ENCODE results near the gene COL26A1. TPM values are rescaled to one million over a fixed set of nuclear protein-coding genes. Genes with fewer than 3 reads are reported as not detected.
"Not testable (repeated sequence)": the region's sequence is repeated elsewhere in the genome, so short reads cannot be mapped to it uniquely, and the experiment has no call there.

Gene COL26A1
- total RNA-seq, 1 donor from 2014 or later: 66.2 TPM

DNA sequence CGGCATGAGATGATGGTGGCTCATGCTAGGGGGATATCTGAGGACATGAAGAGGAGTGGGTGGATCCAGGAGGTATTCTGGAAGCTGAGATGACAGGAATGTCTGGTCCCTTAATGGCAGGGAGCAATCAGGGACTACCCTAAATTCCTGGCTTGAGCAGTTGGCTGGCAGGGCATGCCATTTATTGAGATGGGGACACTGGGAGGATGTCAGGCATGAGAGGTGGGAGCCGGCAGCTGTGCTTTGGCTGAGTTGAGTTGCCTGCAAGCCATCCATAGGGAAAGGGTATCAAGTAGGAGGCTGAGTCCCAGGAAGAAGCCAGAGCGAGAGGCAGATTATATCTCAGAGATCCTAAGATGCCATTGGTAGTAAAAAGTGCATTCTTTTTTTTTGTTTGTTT lies 69.6 kb downstream of the COL26A1 start:
- no peak for DNase-seq
- Mint-ChIP-seq H3K4me1 (ENCODE audit: low read depth, unreplicated experiment) (peaks cover 2% of the 10 kb centered on the region), H3K36me3 (ENCODE audit: unreplicated experiment) (no peaks in the 10 kb centered on the region), H3K4me3 (ENCODE audit: unreplicated experiment) (no peak overlapping the region), H3K27ac (ENCODE audit: unreplicated experiment) (peak overlapping the region; percentile 59), H3K9me3 (ENCODE audit: unreplicated experiment) (peaks cover 5% of the 10 kb centered on the region), H3K27me3 (ENCODE audit: unreplicated experiment) (peaks cover 3% of the 10 kb centered on the region)
- no peak for TF ChIP-seq CTCF (IDR thresholded peaks at IDR 0.05; ENCODE audit: partially characterized antibody, unreplicated experiment)

- Mint-ChIP-seq H3K27me3 (ENCODE audit: unreplicated experiment) (peaks cover 3% of the 10 kb centered on the region), H3K9me3 (ENCODE audit: unreplicated experiment) (peaks cover 5% of the 10 kb centered on the region), H3K27ac (ENCODE audit: unreplicated experiment) (no peak overlapping the region), H3K4me3 (ENCODE audit: unreplicated experiment) (no peak overlapping the region), H3K36me3 (ENCODE audit: unreplicated experiment) (no peaks in the 10 kb centered on the region), H3K4me1 (ENCODE audit: low read depth, unreplicated experiment) (peaks cover 2% of the 10 kb centered on the region)
- no peak for DNase-seq
- TF ChIP-seq CTCF (IDR thresholded peaks at IDR 0.05; ENCODE audit: partially characterized antibody, unreplicated experiment): no peak
Observed at GRCh38 chr7:101433688-101434087, 71.0 kb downstream of the COL26A1 start.

- H3K27ac Mint-ChIP-seq (ENCODE audit: unreplicated experiment): not testable (repeated sequence)
Observed at GRCh38 chr7:101434155-101434554, 71.5 kb downstream of the COL26A1 start.

GRCh38 chr7:101435461-101436220 lies 73.0 kb downstream of the COL26A1 start:
- no peak overlapping the region for H3K27ac Mint-ChIP-seq (ENCODE audit: unreplicated experiment)
- no peaks in the 10 kb centered on the region for H3K36me3 Mint-ChIP-seq (ENCODE audit: unreplicated experiment)
- no peak overlapping the region for H3K4me3 Mint-ChIP-seq (ENCODE audit: unreplicated experiment)
- TF ChIP-seq CTCF (IDR thresholded peaks at IDR 0.05; ENCODE audit: partially characterized antibody, unreplicated experiment): no peak
- peaks cover 2% of the 10 kb centered on the region for H3K4me1 Mint-ChIP-seq (ENCODE audit: low read depth, unreplicated experiment)
- H3K9me3 Mint-ChIP-seq (ENCODE audit: unreplicated experiment): peaks cover 5% of the 10 kb centered on the region
- DNase-seq: no peak
- peaks cover 3% of the 10 kb centered on the region for H3K27me3 Mint-ChIP-seq (ENCODE audit: unreplicated experiment)

More at GRCh38 chr7:101434155-101434554, 71.5 kb downstream of the COL26A1 start:
- not testable (repeated sequence) for H3K9me3 Mint-ChIP-seq (ENCODE audit: unreplicated experiment); H3K4me3 Mint-ChIP-seq (ENCODE audit: unreplicated experiment); H3K36me3 Mint-ChIP-seq (ENCODE audit: unreplicated experiment); H3K4me1 Mint-ChIP-seq (ENCODE audit: low read depth, unreplicated experiment); DNase-seq; H3K27me3 Mint-ChIP-seq (ENCODE audit: unreplicated experiment)

- Mint-ChIP-seq H3K4me3 (ENCODE audit: unreplicated experiment) (no peak overlapping the region), H3K9me3 (ENCODE audit: unreplicated experiment) (peaks cover 5% of the 10 kb centered on the region), H3K36me3 (ENCODE audit: unreplicated experiment) (no peaks in the 10 kb centered on the region), H3K27me3 (ENCODE audit: unreplicated experiment) (peaks cover 3% of the 10 kb centered on the region), H3K27ac (ENCODE audit: unreplicated experiment) (no peak overlapping the region), H3K4me1 (ENCODE audit: low read depth, unreplicated experiment) (peaks cover 2% of the 10 kb centered on the region)
- no peak for DNase-seq
- no peak for TF ChIP-seq CTCF (IDR thresholded peaks at IDR 0.05; ENCODE audit: partially characterized antibody, unreplicated experiment)
Observed at GRCh38 chr7:101436221-101436735, 73.6 kb downstream of the COL26A1 start.

Measured in glutamatergic neuron (in vitro differentiated cells).